Mesendoderm (in vitro differentiated cells): ENCODE results near the gene TBC1D19.

Experiments
- DNase-seq: peaks from one replicate; pipeline ENCODE4 v3.0.0; 2013
- H2AK5ac ChIP-seq: 2 replicates; pipeline ENCODE4 v1.6.1; 2013; ENCODE audit warnings: low read length, inconsistent platforms
- H2BK120ac ChIP-seq: 2 replicates; pipeline ENCODE4 v1.6.1; 2013; ENCODE audit warnings: low read depth, mild to moderate bottlenecking, low read length, moderate library complexity, mixed read lengths
- H2BK15ac ChIP-seq: replicated peaks from 2 replicates; pipeline ENCODE4 v1.6.1; 2013; ENCODE audit warnings: low read depth, mild to moderate bottlenecking, moderate library complexity
- H2BK5ac ChIP-seq: 2 replicates; pipeline ENCODE4 v1.6.1; 2013; ENCODE audit warnings: low read length, inconsistent platforms
- H3K18ac ChIP-seq: 2 replicates; pipeline ENCODE4 v1.6.1; 2013; ENCODE audit warnings: mild to moderate bottlenecking, low read length, mixed read lengths
- H3K23ac ChIP-seq: one replicate; pipeline ENCODE4 v1.6.1; 2013; ENCODE audit warnings: low read length
- H3K27ac ChIP-seq: 2 replicates; pipeline ENCODE4 v1.5.1; 2013; ENCODE audit warnings: low read depth, mild to moderate bottlenecking, inconsistent platforms, low read length, moderate library complexity
- H3K27me3 ChIP-seq: 2 replicates; pipeline ENCODE4 v1.6.1; 2013; ENCODE audit warnings: low read length, control low read depth, mild to moderate bottlenecking, inconsistent platforms; ENCODE audit not compliant: insufficient read depth, poor library complexity
- H3K36me3 ChIP-seq: 2 replicates; pipeline ENCODE4 v1.6.1; 2013; ENCODE audit warnings: low read length, inconsistent platforms; ENCODE audit not compliant: control insufficient read depth, insufficient read depth
- H3K4ac ChIP-seq: one replicate; pipeline ENCODE4 v1.6.1; 2013; ENCODE audit warnings: low read depth, mild to moderate bottlenecking, low read length, moderate library complexity
- H3K4me1 ChIP-seq: 2 replicates; pipeline ENCODE4 v1.6.1; 2013; ENCODE audit warnings: low read depth, low read length, inconsistent platforms; ENCODE audit not compliant: control insufficient read depth
- H3K4me2 ChIP-seq: 2 replicates; pipeline ENCODE4 v1.6.1; 2013; ENCODE audit warnings: low read length
- H3K4me3 ChIP-seq: 2 replicates; pipeline ENCODE4 v1.5.1; 2013; ENCODE audit warnings: mild to moderate bottlenecking, low read length
- H3K56ac ChIP-seq: one replicate; pipeline ENCODE4 v1.6.1; 2013; ENCODE audit warnings: low read length
- H3K79me1 ChIP-seq: 2 replicates; pipeline ENCODE4 v1.6.1; 2013; ENCODE audit warnings: low read length, inconsistent platforms
- H3K79me2 ChIP-seq: 2 replicates; pipeline ENCODE4 v1.6.1; 2013; ENCODE audit warnings: mild to moderate bottlenecking, low read length; ENCODE audit not compliant: control insufficient read depth, insufficient read depth
- H3K9ac ChIP-seq: 2 replicates; pipeline ENCODE4 v1.6.1; 2013; ENCODE audit warnings: low read length, inconsistent platforms
- H4K5ac ChIP-seq: one replicate; pipeline ENCODE4 v1.6.1; 2013; ENCODE audit warnings: low read length
- H4K8ac ChIP-seq: one replicate; pipeline ENCODE4 v1.6.1; 2013; ENCODE audit warnings: low read depth, mild to moderate bottlenecking, control low read depth, low read length, moderate library complexity
- WGBS: extraction: QIAGEN DNeasy Blood & Tissue Kit; methylation state at CpG from one replicate; pipeline ENCODE4 v1.1.7; 2013; ENCODE audit warnings: low lambda C conversion rate, missing lambda C conversion rate; ENCODE audit not compliant: insufficient coverage; ENCODE audit errors: extremely low coverage; 5-methylcytosine and 5-hydroxymethylcytosine counted together

Gene TBC1D19

GRCh38 chr4:26729027-26729426, 145.1 kb downstream of the TBC1D19 start:
- H3K27ac ChIP-seq, result no peak overlapping the region
- H3K18ac ChIP-seq, result no peak overlapping the region
- H3K36me3 ChIP-seq, result no peaks in the 10 kb centered on the region
- no CpG with 5 or more reads among the region's 3 CpGs for WGBS
- no peak overlapping the region for H2BK5ac ChIP-seq
- H3K4ac ChIP-seq, result no peak overlapping the region
- H3K56ac ChIP-seq, result no peak overlapping the region
- no peaks in the 10 kb centered on the region for H3K27me3 ChIP-seq
- no peak overlapping the region for H3K4me2 ChIP-seq
- H3K79me1 ChIP-seq, result no peaks in the 10 kb centered on the region
- no peak overlapping the region for H2BK15ac ChIP-seq
- no peak for DNase-seq
- H3K9ac ChIP-seq, result no peak overlapping the region
- H4K8ac ChIP-seq, result no peak overlapping the region
- no peaks in the 10 kb centered on the region for H3K79me2 ChIP-seq
- H2BK120ac ChIP-seq, result no peak overlapping the region
- no peak overlapping the region for H3K23ac ChIP-seq
- no peak overlapping the region for H4K5ac ChIP-seq
- no peak overlapping the region for H2AK5ac ChIP-seq
- no peaks in the 10 kb centered on the region for H3K4me1 ChIP-seq
- H3K4me3 ChIP-seq, result no peak overlapping the region

DNA sequence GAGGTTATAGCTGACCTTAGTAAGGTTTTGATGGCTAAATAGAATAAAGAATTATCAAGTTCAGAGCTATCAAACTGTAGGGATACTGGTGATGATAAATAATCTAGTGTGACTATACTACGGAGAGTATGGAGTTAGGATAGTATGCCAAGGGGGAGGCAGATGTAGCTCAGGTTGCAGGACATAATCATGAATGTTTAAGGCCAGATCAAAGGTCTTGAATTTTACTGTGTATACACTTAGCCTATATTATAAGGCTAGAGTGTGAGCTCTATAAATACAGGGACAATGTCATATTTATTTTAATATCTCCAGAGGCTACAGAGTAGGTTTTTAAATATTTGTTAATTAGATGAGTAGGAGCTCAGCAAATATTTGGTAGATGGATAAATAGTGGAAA, 145.7 kb downstream of the TBC1D19 start:
- no peaks in the 10 kb centered on the region for H3K36me3 ChIP-seq
- no peaks in the 10 kb centered on the region for H3K4me1 ChIP-seq
- no peak overlapping the region for H2AK5ac ChIP-seq
- DNase-seq, result no peak
- no peak overlapping the region for H3K4ac ChIP-seq
- no peak overlapping the region for H3K4me2 ChIP-seq
- H4K8ac ChIP-seq, result no peak overlapping the region
- H3K79me2 ChIP-seq, result no peaks in the 10 kb centered on the region
- H3K4me3 ChIP-seq, result no peak overlapping the region
- H3K27me3 ChIP-seq, result no peaks in the 10 kb centered on the region
- H3K79me1 ChIP-seq, result no peaks in the 10 kb centered on the region
- H3K18ac ChIP-seq, result no peak overlapping the region
- H4K5ac ChIP-seq, result no peak overlapping the region
- no peak overlapping the region for H3K56ac ChIP-seq
- no peak overlapping the region for H3K27ac ChIP-seq
- no peak overlapping the region for H2BK15ac ChIP-seq
- H3K23ac ChIP-seq, result no peak overlapping the region
- WGBS, result no CpG with 5 or more reads among the region's 1 CpG
- no peak overlapping the region for H3K9ac ChIP-seq
- H2BK120ac ChIP-seq, result no peak overlapping the region
- no peak overlapping the region for H2BK5ac ChIP-seq

DNA sequence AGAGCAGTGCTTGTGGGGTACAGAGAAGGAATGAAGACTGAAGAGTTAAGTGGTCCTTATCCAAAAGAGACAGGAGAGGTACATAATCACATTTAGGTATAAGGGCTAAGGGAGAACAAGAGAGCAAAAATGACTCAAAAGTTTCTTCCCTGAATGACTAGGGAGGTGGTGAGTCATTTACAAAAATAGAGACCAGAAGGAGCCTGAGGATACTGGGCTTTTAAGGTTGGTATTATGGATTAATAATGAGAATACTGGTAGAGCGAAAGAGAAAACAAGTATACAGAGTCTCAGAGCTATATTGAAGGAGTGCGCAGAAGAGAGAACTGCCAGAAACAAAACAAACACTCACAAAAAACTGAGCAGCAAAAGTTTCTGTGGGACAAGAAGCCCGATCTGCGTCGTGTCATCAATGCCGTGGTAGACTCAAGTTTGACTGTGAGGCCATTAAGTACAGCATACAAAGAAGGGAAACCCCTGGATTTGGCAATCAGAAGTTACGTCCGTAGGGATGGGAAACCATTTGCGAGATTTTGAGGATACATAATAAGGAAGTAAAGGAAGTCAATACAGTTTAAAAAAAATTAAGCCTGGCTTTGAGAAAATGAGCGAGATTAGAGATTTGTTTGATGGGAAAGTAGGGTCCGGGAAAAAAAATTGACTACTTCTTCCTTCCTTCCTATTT, 147.6 kb downstream of the TBC1D19 start:
- H4K5ac ChIP-seq, result no peak overlapping the region
- H2AK5ac ChIP-seq, result no peak overlapping the region
- H2BK120ac ChIP-seq, result no peak overlapping the region
- no peaks in the 10 kb centered on the region for H3K79me1 ChIP-seq
- H3K56ac ChIP-seq, result no peak overlapping the region
- no peaks in the 10 kb centered on the region for H3K79me2 ChIP-seq
- H2BK5ac ChIP-seq, result no peak overlapping the region
- DNase-seq, result no peak
- H3K4ac ChIP-seq, result no peak overlapping the region
- H4K8ac ChIP-seq, result no peak overlapping the region
- H2BK15ac ChIP-seq, result no peak overlapping the region
- no peak overlapping the region for H3K4me3 ChIP-seq
- H3K4me1 ChIP-seq, result no peaks in the 10 kb centered on the region
- no peak overlapping the region for H3K9ac ChIP-seq
- H3K4me2 ChIP-seq, result no peak overlapping the region
- no peak overlapping the region for H3K27ac ChIP-seq
- H3K27me3 ChIP-seq, result no peaks in the 10 kb centered on the region
- no peaks in the 10 kb centered on the region for H3K36me3 ChIP-seq
- H3K23ac ChIP-seq, result no peak overlapping the region
- WGBS, result 100% methylated on average over 2 of the region's 11 CpGs
- no peak overlapping the region for H3K18ac ChIP-seq

DNA sequence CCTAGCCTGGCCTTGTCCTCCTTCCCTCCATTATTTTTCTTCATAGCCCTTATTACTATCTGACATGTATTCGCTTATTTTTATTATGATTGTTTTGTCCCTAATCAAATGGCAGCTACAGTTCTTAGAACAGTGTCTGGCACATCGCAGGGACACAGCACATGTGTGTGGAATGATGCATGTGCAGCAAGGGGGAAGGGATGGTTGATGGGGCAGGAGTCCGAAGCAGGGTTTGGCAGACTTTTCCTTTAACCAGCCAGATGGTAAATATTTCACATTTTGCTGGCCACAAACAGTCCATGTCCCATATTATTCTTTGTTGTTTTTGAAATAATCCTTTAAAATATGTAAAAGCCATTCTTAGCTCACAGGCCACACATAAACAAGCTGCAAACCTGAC, 148.5 kb downstream of the TBC1D19 start:
- no CpG with 5 or more reads among the region's 3 CpGs for WGBS
- H3K4me1 ChIP-seq, result no peaks in the 10 kb centered on the region
- no peaks in the 10 kb centered on the region for H3K79me2 ChIP-seq

GRCh38 chr4:26736621-26737020, 152.7 kb downstream of the TBC1D19 start:
- no peak overlapping the region for H4K5ac ChIP-seq
- H3K4me3 ChIP-seq, result no peak overlapping the region
- H2BK5ac ChIP-seq, result no peak overlapping the region
- no peak overlapping the region for H3K18ac ChIP-seq
- H3K23ac ChIP-seq, result no peak overlapping the region
- no peak overlapping the region for H2BK120ac ChIP-seq
- H3K27ac ChIP-seq, result no peak overlapping the region
- no peaks in the 10 kb centered on the region for H3K27me3 ChIP-seq
- no peak overlapping the region for H2AK5ac ChIP-seq
- no peaks in the 10 kb centered on the region for H3K36me3 ChIP-seq
- H3K79me1 ChIP-seq, result no peaks in the 10 kb centered on the region
- no peak overlapping the region for H3K9ac ChIP-seq
- peak; percentile 34 for DNase-seq
- H2BK15ac ChIP-seq, result no peak overlapping the region
- no peak overlapping the region for H3K4ac ChIP-seq
- no peak overlapping the region for H4K8ac ChIP-seq
- H3K4me1 ChIP-seq, result no peaks in the 10 kb centered on the region
- H3K4me2 ChIP-seq, result no peak overlapping the region
- no peak overlapping the region for H3K56ac ChIP-seq
- WGBS, result no CpG with 5 or more reads among the region's 1 CpG
- no peaks in the 10 kb centered on the region for H3K79me2 ChIP-seq

More for the DNA sequence above, 148.5 kb downstream of the TBC1D19 start:
- no peak overlapping the region for H3K27ac ChIP-seq
- DNase-seq, result no peak
- no peak overlapping the region for H3K9ac ChIP-seq
- H3K36me3 ChIP-seq, result no peaks in the 10 kb centered on the region
- no peaks in the 10 kb centered on the region for H3K27me3 ChIP-seq
- H4K8ac ChIP-seq, result no peak overlapping the region
- no peak overlapping the region for H2AK5ac ChIP-seq
- no peak overlapping the region for H2BK15ac ChIP-seq
- no peak overlapping the region for H3K4me2 ChIP-seq
- H3K18ac ChIP-seq, result no peak overlapping the region
- no peak overlapping the region for H2BK5ac ChIP-seq
- no peak overlapping the region for H3K4ac ChIP-seq
- no peak overlapping the region for H3K23ac ChIP-seq
- no peak overlapping the region for H4K5ac ChIP-seq
- no peak overlapping the region for H2BK120ac ChIP-seq
- no peak overlapping the region for H3K56ac ChIP-seq
- no peaks in the 10 kb centered on the region for H3K79me1 ChIP-seq
- H3K4me3 ChIP-seq, result no peak overlapping the region

- no peaks in the 10 kb centered on the region for H3K27me3 ChIP-seq
- no peak overlapping the region for H3K4me2 ChIP-seq
- H3K18ac ChIP-seq, result no peak overlapping the region
- no peaks in the 10 kb centered on the region for H3K36me3 ChIP-seq
- no peak overlapping the region for H2BK120ac ChIP-seq
- H2BK15ac ChIP-seq, result no peak overlapping the region
- H4K5ac ChIP-seq, result no peak overlapping the region
- no peak overlapping the region for H3K4ac ChIP-seq
- H3K56ac ChIP-seq, result no peak overlapping the region
- no peak overlapping the region for H3K27ac ChIP-seq
- H4K8ac ChIP-seq, result no peak overlapping the region
- H3K9ac ChIP-seq, result no peak overlapping the region
- H3K79me2 ChIP-seq, result no peaks in the 10 kb centered on the region
- H2BK5ac ChIP-seq, result no peak overlapping the region
- no peak overlapping the region for H3K23ac ChIP-seq
- no peak overlapping the region for H2AK5ac ChIP-seq
- H3K4me3 ChIP-seq, result no peak overlapping the region
- H3K79me1 ChIP-seq, result no peaks in the 10 kb centered on the region
- no peak for DNase-seq
- H3K4me1 ChIP-seq, result no peaks in the 10 kb centered on the region
- no CpG with 5 or more reads among the region's 1 CpG for WGBS
Measured at GRCh38 chr4:26737385-26737784, 153.5 kb downstream of the TBC1D19 start.
